HG03064 (cell line): ENCODE data around the gene ABTB2.
"Not testable (repeated sequence)": the region's sequence is repeated elsewhere in the genome, so short reads cannot be mapped to it uniquely, and the experiment has no call there.

Experiments
- ATAC-seq: cut with Tn5 transposase; IDR thresholded peaks from one replicate; pipeline ENCODE4 v1.9.1; 2021; ENCODE audit warnings: low read depth; ENCODE audit not compliant: unreplicated experiment

The ABTB2 gene

DNA sequence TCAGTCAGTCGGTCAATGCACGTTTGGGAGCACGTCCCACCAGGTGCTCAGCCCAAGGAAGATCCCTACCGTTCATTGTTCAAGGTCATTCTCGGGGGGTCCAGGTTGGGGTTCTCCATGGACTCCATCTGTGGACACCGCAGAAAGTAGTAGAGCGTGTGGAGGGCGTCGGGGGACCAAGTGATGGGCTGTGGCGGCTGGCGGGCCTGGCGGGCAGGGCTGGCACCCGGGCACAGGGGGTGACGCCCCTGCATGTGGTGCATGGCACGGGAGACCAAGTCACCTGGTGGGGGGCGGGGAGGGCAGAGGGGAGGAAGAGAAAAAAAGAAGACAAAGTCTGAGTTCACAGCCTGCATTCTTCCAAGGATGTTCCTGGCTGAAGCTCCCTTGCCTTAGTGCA is 160.6 kb downstream of the ABTB2 start:
- ATAC-seq: no peak

DNA sequence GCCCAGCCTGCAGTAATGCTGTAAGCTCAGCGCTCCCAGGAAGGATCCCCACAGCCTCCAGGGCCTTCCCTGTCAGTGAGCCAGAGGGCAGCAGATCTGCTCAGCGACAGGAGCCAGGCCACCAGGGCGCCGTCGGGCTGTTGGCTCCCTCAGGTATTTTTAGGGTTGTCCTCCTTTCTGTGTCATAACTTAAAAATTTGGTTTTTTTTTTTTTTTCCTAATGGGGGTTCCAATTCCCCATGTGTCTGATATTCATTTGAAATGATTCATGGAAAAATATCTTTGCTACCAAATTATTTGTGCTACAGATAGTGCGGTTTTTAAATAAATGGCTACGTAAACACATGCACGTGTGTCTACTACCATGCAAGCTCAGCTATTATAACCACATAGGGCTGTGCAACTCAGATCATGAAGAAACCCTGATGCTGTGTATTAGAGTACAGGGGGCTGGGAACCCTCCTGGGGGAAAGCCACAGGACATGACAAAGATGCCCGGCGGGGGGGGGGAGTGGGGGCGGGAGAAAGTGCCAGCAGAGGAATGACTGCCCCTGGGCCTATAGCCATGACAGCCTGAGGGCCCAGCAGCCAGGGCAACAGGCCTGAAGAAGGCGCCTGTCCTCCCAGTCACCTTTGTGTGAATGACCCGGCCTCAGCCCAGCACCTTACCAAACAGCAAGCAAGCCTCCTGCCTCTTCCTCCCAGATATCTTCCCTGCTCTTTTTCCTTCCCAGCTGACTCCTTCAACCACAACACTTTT is 163.1 kb downstream of the ABTB2 start:
- no peak for ATAC-seq

DNA sequence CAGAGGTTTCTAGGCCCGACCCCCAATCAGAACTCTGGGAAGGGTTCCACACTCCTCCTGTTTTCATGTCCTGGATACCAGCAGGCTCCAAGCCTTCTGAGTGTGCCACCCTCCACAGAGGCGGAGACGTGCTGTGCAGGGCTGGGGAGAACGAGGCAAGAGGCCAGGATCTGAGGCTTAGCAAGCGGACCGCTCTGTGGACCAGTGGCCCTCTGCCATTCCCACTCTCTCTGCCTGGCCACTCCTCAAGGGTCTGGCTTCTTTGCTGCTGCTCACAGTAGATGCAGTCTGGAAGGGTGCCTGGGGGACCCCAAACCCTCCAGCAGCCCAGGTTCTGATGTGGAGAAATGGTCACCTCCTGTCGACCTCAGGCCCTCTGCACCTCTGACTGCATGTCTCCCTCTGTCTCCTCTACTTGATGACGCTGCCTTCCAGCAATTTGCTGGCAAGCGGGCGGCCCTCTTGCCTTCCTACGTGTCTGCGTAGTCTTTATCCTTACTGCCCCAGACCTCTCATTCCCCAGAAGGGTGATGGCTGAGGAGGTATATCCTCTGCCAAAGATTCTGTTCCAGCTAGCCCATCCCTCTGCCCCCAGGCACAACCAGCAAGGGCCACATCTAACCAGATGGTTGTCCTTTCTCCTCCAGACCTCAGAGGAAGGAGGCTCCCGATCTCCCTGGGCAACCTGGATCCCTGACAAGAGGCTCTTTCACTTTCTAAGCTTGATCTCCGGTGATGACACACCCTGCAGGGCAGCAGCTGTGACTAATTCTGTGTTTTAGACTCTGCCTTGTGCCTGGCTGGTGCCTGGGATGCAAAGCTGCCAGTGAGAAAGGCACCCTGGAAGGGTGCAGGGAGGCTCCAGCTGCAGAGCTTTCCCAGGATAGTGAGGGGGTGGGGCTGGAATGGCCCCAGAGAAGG is 165.1 kb downstream of the ABTB2 start:
- no peak for ATAC-seq

DNA sequence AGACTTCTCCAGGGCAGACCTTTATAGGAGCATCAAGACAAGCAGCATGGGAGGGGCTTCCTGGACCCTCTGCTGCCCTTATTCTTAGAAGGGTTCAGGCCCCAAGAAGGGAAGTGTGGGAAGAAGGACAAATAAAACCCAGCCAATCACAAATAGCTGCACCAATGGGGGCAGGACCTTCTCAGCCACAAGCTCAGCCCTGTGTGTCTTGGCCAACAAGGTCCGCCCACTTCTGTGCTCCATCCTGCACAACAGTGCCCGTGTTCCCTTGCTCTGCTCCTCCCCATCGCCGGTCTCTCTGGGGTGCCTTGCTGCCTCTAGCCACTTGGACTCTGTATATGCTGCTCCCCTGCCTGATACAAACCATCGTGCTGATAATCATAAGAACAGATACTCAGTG is 166.2 kb downstream of the ABTB2 start:
- no peak for ATAC-seq

DNA sequence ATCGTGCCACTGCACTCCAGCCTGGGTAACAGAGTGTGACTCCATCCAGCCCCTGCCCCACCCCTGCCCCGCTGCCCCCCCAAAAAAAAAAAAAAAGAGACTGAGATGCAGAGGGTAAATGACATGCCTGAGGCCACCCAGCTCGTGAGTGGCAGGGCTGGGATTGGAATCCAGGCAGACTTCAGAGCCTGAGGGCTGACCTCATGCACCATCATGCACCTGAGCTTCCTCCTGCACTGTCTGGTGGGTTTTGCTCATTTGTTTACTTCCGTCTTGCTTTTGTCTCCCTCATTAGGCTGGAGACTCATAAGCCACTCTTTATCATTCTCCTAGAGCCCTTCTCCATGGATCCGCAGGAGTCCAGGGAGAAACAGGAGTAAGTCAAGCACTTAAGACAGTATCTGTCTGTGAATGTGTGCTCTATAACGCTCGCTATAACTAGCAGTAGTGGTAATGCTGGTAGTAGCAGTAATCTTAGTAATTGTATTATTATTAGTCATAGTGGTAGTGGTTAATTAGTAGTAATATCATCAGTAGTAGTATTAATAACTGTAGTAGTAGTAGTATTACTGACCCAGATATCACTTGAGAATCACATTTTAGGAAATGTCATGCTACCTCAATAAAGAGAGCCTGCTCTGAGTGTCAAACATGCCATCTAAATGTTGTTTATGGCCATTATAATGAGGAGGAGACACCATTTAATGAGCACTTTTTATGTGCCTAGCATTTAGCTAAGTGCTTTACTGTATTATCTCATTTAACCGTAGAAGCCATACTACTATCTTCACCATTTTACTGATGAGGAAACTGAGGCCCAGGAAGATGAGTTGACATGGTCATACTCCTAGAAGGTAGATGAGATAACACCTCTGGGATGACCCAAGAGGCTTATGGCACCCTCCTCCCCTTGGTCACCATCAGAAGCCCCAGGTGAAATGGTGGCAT is 167.3 kb downstream of the ABTB2 start:
- ATAC-seq: no peak

DNA sequence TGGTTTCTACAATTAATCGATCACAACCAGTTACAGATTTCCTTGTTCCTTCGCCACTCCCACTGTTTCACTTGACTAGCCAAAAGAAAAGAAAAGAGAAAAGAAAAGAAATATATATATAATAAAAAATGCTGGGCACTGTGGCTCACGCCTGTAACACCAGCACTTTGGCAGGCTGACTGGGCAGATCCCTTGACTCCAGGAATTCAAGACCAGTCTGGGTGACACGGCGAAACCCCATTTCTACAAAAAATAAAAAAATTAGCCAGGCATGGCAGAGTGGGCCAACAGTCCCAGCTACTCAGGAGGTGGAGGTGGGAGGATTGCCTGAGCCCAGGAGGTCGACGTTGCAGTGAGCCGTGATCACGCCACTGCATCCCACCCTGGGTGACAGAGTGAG is 168.6 kb downstream of the ABTB2 start:
- no peak for ATAC-seq

DNA sequence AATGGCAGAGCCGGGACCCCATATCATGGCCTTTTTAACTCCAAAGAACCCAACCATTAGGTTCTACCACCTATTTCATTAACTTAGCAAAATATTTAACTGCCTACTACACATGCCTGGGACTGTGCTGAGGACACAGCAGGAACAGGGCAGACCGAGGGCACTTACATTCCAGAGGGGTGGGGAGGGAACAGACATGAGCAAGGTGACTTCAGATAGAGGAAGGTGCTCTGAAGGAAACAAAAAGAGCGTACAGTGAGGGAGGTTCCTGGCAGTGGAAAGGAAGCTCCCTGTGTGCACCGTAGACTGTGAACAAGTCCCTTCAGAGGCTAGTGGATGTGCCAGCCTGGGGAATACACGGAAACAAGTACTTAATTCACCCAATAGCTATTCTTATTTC is 169.6 kb downstream of the ABTB2 start:
- no peak for ATAC-seq

DNA sequence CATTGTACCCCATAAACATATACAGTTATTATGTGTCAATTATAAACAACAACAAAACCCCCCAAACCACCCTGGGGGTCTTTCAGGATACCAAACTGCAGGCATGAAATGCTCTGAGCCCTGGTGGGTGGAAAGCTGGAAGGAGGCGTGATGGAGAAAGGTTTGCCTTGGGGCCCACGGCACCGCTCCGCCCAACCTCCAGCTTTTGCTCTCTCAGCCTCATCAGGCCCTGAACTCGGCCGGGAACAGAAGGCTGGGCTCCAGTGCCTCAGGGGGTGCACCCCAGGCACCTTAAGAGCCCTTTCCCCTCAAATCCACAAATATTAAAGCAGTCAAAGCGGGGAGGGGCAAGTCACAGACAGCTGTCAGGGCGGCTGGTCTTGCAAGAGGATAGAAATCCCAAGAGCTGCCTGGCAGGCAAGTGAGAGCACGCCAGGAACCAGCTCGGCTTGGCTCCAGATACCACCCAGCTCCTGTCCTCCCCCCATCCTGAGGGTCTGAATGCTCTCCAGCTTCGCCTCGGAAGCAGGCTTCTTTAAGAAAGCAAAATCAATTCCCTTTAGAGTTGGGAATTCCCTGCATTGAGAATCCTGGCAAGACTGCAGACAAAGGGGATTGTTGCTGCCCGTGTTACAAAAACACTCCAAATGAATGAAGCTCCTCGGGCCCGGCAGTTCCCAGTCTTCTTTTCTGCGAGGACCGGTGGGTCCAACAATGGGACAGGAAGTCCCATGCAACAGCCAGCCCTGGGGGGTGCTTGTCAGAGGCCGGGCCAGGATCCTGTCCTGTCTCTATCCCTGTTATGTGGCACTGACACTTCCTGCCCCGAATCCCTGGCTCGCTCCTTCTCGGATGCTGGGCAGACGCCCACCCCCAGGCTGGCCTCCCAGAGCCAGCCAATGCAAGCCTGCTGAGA is 171.6 kb downstream of the ABTB2 start:
- ATAC-seq: no peak

DNA sequence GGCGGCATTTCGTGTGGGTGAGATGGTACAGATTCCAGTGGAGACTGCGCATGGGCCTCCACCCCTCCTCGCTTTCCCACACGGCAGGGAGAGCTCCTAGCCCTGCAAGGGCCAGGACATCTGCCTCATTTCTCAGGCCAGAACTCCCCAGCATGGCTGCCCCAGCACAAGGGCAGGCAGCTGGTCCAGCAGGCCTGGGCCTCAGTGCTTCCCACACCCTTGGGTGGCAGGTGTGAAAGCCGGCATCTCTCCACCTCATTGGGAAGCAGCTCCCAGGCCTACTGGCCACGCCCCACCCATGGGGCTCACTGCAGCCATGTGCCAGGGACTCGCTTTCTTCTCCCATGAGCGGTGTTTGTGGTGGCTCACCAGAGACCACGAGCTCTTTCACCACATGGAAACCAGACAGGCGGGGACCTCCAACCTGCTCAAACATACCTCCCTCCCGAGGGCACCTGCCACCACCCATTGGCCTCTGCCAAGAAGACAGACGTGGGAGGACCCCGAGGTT is 173.2 kb downstream of the ABTB2 start:
- no peak for ATAC-seq

DNA sequence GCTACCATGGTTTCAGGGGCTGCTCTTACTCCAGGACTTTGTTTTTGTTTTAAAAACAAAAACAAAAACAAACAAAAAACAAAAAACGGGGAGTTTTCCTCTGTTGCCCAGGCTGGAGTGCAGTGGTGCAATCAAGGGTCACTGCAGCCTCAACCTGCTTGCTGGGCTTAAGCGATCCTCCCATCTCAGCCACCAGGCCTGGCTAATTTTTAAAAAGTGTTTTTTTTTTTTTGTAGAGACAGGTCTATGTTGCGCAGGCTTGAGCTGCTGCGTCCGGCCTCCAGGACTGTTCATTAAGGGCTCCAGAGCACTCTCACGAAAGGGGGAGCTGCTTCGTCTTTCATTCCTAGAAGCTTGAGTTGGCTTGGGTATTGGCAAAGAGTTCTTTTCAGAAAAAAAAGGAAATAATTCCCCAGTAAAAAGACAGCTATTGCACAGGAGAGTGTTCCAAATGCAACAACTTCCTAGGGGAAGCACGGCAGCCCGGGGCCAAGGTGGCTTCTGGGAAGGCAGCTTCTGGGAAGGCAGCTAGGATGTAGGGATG is 173.9 kb downstream of the ABTB2 start:
- ATAC-seq: no peak

DNA sequence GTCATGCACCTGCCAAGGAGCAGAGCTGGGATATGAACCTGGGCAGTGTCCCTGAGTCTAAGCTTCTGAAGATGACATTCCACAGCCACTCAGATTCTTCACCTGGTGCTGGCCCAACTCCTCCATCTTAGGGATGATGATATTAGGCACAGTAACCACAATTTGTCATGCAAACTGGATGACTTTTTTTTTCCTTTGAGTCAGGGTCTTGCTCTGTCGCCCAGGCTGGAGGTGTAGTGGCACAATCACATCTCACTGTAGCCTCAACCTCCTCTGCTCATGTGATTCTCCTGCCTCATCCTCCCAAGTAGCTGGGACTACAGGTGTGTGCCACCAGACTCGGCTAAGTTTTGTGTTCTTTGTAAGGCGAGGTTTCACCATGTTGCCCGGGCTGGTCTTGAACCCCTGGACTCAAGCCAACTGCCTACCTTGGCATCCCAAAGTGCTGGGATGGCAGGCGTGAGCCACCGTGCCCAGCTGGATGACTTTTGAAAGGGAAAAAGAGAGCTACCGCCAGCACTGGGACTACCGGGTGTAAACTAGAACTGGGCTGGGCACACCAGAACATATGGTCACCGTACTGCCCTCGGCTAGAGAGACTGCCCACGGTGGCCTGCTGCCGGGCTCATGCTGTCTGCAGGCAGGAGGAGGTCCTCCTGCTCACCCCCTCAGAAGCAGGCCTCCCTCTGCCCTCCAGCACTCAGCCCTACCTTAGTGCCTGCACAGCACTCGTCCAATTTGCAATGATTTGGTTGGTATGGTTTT is 174.7 kb downstream of the ABTB2 start:
- ATAC-seq: no peak

DNA sequence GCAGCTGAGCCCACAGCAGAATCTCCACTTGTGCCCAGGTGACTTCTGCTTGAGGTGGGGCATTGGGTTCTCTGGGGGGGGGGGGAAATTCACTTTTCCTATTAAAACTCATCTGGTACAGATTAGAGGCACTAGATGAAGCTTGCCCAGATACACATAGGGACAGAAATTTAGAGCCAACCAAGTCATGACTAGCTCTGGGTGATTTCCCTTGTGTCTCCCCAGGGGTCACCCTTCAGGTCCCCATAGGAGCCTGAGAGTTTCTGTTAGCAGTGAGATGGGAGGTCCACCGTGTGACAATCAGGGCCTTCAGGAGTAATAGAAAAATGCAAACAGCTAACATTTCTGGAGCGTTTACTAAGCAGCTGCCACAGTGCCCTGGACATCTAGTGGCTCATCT is 175.4 kb downstream of the ABTB2 start:
- no peak for ATAC-seq

DNA sequence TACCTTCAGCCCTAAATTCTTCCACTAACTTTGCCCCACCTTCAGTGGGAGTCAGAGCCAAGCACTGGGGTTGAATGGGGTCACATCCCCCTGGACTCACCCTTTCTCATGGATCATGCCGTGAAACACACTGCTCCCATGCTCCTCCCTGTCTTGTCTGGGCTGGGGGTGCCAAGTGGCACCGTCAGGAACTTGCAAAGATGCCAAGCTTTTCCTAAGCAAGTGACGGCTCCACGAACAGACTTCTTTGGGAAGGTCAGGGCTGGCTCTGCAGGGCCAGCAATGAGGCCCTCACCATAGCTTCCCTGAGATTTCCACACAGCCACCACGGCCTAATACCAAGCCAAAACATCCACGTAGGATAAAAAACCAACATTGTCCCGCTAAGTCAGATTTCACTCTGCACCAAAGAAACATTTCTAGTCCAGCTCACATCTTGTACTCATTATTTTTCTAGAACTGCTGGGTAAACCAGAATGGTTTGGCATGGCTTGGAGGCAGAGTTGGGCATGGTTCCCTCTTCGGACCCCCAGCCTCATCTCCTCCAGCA is 175.9 kb downstream of the ABTB2 start:
- no peak for ATAC-seq

DNA sequence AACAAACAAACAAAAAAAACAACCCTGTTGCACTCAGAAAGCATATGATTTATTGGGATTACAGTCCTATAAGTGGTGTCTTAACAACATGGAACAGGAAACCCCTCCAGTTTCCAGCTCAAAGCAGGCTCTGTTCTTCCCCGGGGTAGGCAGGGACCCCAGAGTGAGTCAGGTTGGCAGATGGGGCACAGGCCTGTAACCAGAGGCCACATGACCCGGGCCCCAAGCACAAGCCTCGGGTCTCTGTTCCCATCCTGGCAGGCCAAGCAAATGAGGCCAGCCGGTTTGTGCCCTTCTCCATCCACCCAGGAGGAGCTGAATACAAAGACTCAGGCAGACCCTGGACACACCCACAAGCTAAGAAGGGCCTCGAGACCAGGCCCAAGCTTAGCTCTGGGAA is 176.6 kb downstream of the ABTB2 start:
- ATAC-seq: no peak

DNA sequence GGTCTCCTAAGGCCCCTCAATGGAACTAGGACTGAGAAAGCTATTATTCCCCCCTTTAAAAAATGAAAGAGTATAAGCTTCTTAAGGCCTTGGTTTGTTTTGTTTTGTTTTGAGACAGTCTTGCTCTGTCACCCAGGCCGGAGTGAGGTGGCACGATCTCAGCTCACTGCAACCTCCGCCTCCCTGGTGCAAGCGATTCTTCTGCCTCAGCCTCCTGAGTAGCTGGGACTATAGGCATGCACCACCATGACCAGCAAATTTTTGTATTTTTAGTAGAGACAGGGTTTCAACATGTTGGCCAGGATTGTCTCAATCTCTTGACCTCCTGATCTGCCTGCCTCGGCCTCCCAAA is 177.0 kb downstream of the ABTB2 start:
- not testable (repeated sequence) for ATAC-seq

DNA sequence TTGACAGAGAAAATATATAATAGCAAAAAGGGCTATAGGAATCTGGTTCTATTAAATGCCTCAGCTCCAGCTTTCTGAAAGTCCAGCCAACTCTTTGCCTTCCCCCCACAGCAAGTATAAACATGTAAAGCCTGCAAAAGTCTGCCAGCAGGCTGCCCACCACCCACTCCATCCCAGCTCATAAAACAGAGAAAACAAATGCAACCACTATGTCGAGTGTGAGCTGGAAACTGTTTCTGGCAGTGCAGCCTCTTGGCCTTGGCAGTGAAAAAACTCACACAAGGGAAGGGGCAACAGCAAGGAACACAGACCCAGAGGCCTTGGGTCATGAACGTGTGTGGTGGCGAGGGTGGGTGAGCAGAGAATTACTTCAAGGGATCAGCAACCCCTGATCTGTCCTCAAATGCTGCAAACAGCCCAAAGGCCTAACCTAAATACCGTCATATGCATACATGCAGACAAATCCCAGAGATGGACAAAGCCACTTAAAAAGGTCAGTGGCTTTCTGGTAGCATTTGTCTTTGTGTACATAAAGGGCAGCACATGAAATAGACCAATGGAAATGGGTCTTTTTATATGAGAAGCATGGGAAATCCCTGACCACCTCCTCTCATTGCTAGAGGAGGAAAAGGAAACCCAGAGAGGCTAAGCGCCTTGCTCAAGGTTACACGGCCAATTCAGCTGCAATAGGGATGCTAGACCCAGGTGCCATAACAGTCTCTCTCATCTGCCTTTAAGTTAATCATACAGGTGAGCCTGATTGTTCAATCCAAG is 177.6 kb downstream of the ABTB2 start:
- no peak for ATAC-seq

DNA sequence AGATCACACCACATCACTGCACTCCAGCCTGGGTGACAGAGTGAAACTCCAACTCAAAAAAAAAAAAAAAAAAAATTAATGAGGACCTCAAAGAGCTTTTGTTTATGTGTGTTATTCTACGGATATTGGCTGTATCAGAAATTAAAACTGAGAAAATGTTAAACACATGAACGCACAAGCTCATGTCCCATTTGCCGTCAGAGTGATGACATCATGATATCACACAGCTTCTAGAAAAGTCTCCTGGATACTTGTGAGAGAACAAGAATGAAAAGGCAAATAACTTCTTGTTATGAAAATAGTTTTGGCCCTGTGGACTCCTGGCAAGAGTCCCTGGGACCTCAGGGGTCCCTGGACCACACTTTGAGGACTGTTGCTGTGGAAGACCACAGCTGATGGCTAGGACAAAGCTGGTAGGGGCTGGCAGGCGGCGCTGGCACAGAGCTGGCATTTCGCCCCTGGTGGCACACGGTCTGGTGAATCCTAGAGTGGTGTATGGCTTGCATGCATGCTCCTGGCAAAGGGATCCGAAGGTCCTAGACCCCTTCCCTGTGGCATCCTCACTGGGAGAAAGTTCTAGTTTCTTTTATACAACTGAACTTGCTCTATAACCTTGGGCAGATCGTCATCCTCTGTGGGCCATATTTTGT is 178.7 kb downstream of the ABTB2 start:
- ATAC-seq: no peak
